ENCODE results near the gene SSTR1.
"Not testable (repeated sequence)": the region's sequence is repeated elsewhere in the genome, so short reads cannot be mapped to it uniquely, and the experiment has no call there.

The SSTR1 gene

DNA sequence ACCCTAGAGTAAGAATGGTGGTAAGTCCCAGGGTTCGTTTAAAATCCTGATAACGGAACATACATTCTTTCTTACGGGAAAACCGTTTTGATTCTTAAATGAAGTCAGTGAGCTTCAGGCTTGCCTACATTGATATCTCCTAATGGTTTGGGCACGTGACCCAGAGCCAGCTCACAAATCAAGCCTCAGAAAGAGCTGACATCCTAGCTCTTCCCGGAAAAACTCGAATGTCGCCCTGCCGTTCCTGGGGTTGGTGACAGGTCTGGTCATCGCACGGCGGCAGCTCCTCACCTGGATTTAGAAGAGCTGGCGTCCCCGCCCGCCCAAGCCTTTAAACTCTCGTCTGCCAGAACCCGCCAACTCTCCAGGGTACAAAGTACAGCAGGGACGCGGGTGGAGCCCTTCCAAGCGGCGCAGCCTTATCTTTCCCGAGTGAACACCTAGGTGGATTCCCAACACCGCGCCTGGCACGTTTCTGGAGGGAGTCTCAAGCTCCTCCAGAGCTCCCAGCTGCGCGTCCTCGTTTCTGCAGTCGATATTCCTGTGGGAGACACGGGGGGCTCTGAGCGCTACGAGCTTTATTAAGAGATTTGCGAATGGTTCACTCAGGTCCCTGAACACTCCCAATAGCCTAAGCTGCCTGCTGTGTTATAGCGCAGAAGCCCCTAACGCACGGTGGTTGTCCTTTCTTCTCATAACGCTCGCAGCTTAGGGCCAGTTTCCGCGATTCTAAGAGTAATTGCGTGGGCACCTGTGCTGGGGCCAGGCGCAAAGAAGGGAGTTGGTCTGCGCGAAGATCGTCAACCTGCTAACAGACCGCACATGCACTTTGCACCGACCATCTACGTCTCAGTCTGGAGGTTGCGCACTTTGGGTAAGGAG is at the start of gene SSTR1:
SSTR1 (plus strand) TSS at position 169 of the 882 bp plus-strand sequence. CDS start 1,486 bp downstream, outside the sequence.
- peak; percentile 21 for DNase-seq (ENCODE audit: low spot score)

DNA sequence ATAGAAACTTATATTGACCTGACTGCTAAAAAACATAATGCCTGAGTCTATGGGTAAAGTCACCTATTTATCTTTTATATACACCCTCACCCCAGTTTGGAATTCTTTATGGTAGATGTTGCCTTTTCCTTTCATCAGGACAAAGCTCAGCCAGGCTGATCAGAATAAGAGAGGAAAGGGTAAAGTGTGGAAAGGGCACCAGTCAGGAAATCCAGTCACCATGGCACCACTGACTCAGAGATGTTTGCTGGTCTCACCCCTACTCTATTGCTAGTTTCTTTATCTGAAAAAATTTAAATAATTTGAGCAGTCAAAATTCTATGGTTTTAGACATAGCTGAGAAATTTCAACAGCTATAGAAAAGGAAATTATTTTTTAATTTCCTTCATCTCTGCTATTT is 49.2 kb upstream of the SSTR1 start:
- no peak for DNase-seq (ENCODE audit: low spot score)

- no peak for DNase-seq (ENCODE audit: low spot score)
These were observed 39.3 kb upstream of the SSTR1 start for GRCh38 chr14:38168416-38168815.

- DNase-seq (ENCODE audit: low spot score), result no peak
These were observed 36.5 kb upstream of the SSTR1 start for GRCh38 chr14:38171197-38171596.

DNA sequence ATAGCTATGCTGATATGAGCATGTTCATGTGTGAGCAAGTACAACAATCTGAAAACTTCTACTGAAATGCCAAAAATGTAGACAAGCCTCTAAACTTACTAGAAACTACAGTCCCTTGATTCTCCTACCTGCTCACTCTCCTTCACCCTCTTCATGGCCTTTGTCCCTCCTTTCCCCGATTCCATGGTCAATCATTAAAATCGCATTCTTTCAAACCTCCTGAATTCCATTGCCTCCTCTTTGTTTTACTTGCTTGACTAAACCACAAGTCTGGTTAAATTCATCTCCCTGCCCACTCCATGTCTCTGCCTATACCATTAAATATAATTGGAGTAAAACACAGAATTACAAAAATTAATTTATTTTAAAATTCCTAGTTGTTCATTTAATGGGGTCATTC is 33.0 kb upstream of the SSTR1 start:
- no peak for DNase-seq (ENCODE audit: low spot score)

DNA sequence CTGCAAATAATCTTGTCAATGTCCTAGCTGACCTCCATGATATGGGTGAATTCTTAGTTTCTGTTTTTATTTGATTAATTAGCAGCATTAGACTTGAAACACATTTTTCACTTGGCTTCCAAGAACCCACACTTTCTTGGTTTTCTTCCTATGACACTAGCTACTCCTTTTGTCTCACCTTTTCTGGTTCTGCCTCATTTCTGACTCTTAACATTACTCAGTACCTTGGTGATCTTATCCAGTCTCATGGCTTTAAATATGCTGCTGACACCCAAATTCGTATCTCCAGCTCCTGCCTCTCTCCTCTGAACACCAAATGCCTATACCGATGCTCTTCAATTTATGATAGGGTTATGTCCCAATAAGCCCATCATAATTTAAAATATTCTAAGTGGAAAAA is 32.0 kb upstream of the SSTR1 start:
- no peak for DNase-seq (ENCODE audit: low spot score)

- no peak for DNase-seq (ENCODE audit: low spot score)
These were observed 31.3 kb upstream of the SSTR1 start for GRCh38 chr14:38176379-38176778.

DNA sequence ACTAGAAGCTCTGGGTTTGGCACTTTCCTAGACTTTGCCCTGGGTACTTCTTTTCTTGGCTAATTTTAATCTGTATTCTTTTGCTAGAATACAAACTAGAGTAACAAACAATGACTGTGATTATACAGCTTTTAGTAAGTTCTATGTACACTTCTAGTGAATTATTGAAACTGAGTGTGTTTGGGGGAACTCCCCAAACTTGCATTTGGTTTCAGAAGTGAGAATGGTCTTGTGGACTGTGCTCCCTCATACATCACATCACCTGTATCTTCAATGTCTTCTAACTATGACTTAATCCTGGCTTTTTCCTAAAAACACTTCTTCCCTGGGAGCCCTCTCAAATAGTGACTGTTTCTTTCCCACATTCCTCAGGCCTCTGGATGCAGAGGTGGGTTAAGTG is 23.6 kb upstream of the SSTR1 start:
- DNase-seq (ENCODE audit: low spot score), result no peak

DNA sequence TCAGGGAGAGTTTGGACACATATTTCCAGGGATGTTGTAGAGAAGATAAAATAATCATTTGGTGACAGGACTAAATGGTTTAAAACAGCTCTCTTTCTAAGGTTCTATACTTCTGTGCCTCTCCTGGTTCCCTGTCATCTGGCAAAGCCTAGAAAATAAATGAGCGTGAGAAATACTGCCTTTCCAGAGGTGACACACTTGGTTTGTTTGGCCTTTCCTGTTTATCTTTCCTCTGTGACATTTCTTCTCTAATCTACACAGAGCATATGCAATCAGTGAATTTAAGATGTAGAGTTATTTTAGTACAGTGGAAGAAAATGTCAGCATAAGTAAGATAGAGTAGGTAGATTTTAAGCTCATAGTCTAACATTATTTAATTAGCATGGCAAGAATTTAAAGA is 22.0 kb upstream of the SSTR1 start:
- no peak for DNase-seq (ENCODE audit: low spot score)

GRCh38 chr14:38186216-38186615 is 21.5 kb upstream of the SSTR1 start:
- DNase-seq (ENCODE audit: low spot score), result no peak

DNA sequence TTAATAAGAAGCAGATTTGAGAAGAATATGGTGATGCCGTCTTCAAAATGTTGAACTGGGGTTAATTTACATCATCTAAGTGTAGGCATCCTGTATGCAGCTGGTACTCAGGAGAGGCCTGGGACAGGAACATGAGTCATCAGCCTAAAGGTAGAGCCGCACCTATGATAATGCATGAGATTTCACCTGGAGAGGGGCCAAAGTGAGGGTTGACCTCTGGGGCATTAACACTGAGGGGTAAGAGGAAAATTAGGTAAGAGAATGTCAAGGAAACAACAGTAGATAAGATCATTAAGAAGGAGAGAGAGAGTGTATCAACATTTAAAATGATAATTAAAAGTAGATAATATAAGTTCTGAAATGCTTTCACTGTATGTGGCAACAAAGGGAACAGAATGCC is 20.2 kb upstream of the SSTR1 start:
- DNase-seq (ENCODE audit: low spot score), result no peak

DNA sequence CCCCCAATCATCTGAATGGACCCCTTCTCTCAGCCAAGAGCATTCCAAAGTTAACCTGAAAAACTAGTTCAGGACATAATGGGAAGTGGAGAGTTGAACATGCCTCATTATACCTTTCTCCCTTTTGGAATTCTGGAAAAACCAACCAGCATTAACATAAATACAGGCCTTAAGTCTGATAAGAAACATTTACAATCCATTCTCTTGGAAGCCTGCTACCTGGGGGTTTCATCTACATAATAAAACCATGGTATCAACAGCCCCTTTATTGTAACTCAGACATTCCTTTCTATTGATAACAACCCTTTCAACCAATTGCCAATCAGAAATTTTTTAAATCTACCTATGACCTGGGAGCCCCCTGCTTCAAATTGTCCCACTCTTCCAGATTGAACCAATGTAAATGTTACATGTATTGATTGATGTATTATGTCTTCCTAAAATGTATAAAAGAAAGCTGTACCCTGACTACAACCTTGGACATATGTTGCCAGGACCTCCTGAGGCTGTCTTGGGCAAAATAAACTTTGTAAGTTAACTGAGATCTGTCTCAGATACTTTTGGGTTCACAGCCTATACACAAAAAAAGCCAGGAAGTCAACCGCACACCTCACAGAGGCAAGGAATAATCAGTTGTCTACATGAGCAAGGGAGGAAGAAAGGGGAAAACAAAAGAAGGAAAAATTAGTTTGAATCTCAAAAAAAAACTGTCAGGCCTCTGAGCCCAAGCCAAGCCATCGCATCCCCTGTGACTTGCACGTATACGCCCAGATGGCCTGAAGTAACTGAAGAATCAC is 17.6 kb upstream of the SSTR1 start:
- no peak for DNase-seq (ENCODE audit: low spot score)

DNA sequence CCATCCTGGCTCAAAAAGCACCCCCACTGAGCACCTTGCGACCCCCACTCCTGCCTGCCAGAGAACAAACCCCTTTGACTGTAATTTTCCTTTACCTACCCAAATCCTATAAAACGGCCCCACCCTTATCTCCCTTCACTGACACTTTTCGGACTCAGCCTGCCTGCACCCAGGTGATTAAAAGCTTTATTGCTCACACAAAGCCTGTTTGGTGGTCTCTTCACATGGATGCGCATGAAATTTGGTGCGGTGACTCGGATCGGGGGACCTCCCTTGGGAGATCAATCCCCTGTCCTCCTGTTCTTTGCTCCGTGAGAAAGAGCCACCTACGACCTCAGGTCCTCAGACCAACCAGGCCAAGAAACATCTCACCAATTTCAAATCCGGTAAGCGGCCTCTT is 16.9 kb upstream of the SSTR1 start:
- not testable (repeated sequence) for DNase-seq (ENCODE audit: low spot score)

- not testable (repeated sequence) for DNase-seq (ENCODE audit: low spot score)
These were observed 16.2 kb upstream of the SSTR1 start for GRCh38 chr14:38191491-38191890.

DNA sequence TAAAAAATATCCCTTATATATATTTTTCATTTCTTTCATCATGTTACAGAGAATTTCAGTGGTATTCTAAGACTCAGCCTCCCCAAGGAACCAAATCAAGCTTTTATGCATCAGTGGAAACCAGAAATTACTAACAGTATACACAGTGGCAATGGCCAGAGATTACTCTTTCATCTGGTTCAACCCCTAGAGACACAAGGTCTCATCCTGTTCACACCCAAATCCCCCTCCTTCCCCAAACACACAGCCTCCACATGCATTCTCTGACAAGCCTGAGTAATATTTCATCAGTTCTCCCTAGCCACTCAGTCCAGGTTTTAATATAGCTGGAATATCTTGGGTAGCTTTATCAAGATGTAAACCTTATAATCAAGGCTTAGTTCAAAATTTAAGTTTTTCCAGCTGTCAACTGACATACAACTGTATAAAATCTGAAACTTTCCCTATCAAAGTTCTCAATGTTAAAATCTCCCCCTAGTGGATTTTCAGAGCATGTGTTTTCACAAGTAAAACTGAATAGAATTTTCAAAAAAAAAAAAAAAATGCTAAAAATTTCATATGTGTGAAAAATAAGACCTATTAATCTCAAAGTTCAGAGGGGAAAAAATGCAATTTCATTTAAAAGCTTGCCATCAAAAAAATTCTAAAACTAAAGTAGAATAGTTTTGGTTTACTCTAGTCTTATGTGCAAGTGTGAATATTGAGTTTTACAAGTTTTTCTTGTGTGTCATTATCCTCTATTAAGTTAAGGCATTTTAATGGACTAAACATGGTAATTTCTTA is 10.5 kb upstream of the SSTR1 start:
- no peak for DNase-seq (ENCODE audit: low spot score)

- peak; percentile 64 for DNase-seq (ENCODE audit: low spot score)
These were observed 9.8 kb upstream of the SSTR1 start for GRCh38 chr14:38197784-38198335.

DNA sequence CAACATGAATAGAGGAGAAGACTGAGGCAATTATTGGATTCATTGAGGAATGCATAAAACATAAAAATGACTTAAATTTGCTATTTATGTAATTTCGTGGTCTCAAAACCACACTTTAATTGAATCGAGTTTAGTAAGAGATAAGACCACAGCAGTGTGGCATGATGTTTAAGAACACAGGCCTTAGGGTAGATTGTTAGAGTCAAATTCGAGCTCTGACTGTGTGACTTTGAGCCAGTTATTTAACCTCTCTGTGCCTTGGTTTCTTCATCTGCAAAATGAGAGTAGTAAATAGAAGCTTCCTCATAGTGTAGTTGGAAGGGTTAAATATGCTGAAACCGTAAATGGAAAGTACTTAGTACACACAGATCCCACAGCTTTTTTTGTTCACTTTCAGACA is 9.3 kb upstream of the SSTR1 start:
- DNase-seq (ENCODE audit: low spot score), result no peak

DNA sequence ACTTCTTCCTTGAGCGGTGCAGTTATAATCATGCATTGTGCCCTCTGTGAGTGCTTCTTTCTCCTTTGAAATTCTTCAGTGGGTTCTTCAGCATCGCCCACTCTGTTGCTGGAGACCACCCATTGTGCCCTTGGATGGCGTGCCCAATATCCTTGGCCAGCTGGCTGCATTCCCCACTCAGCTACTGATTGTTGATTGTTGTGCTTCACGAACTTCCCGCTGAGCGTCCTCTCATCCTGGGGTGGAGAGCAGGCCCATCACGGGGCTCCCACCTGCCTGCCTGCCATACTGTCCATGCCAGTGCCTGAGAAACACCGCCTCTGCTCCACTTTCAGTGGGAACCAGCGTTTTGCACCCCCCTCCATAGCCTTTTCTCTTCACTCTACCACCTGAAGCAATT is 8.6 kb upstream of the SSTR1 start:
- DNase-seq (ENCODE audit: low spot score), result no peak

DNA sequence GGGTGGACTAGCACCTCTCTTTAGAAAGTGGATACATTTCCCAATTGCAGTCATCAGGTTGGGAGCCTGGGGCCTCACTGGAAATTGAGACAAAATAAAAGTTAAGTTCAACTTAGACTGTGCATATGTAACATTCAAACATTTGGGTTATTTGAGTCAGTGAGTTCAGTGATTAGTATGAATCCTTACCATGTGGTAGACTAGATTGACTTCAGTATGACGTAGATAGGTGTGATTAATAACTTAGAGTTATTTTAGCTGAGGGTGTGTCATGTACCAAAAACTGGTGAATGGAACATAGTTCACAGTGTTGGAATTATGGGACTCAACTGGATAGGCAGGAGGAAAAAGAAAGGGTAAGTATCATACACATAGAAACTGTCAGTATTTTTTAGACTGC is 8.0 kb upstream of the SSTR1 start:
- peak; percentile 24 for DNase-seq (ENCODE audit: low spot score)

- DNase-seq (ENCODE audit: low spot score), result no peak
These were observed 6.4 kb upstream of the SSTR1 start for GRCh38 chr14:38201137-38201828.

GRCh38 chr14:38202444-38203191 is 5.1 kb upstream of the SSTR1 start:
- DNase-seq (ENCODE audit: low spot score), result no peak

All from AG20443 (cell line).